Heart left ventricle (tissue), 16 donors: ENCODE results near the gene ABL2. TPM values are rescaled to one million over a fixed set of nuclear protein-coding genes. Genes with fewer than 3 reads are reported as not detected.

Experiments used
- ATAC-seq, 4 donors: fragments of 200-7000 bp; cut with Tn5 transposase; one replicate each; pipeline ENCODE4 v1.9.1; 2020 to 2022; ENCODE audit warnings: moderate library complexity in 4 of 4, mild to moderate bottlenecking in 3 of 4, moderate number of reproducible peaks in 1 of 4
- DNase-seq, 5 donors: peaks; one replicate each; pipeline ENCODE4 v3.0.0-alpha.2; 2020
- H3K27ac ChIP-seq, 12 donors: fragments of 200-600 bp; sonication (generic) in 4 of 12; one replicate each; pipeline versions ENCODE4 v1.5.0 to v1.8.0; 2016 to 2022; ENCODE audit warnings: mild to moderate bottlenecking in 2 of 12
- H3K27me3 ChIP-seq, 9 donors: fragments of 200-600 bp; sonication (generic) in 2 of 9; one replicate each; pipeline versions ENCODE4 v1.5.1 to v1.8.0; 2016 to 2022; ENCODE audit warnings: mild to moderate bottlenecking in 3 of 9
- H3K36me3 ChIP-seq, 9 donors: fragments of 200-600 bp; sonication (generic) in 2 of 9; one replicate each; pipeline versions ENCODE4 v1.5.0 to v1.8.0; 2018 to 2022; ENCODE audit warnings: mild to moderate bottlenecking in 2 of 9
- H3K4me1 ChIP-seq, 12 donors: fragments of 200-600 bp; sonication (generic) in 4 of 12; one replicate each; pipeline versions ENCODE4 v1.5.0 to v1.8.0; 2016 to 2022; ENCODE audit warnings: mild to moderate bottlenecking in 3 of 12
- H3K4me3 ChIP-seq, 12 donors: fragments of 200-600 bp; sonication (generic) in 4 of 12; one replicate each; pipeline versions ENCODE4 v1.5.0 to v1.8.0; 2017 to 2022; ENCODE audit warnings: mild to moderate bottlenecking in 9 of 12, moderate library complexity in 4 of 12
- H3K9me3 ChIP-seq, 12 donors: fragments of 200-600 bp; sonication (generic) in 4 of 12; one replicate each; pipeline versions ENCODE4 v1.5.0 to v1.8.0; 2016 to 2022; ENCODE audit warnings: mild to moderate bottlenecking in 1 of 12
- POLR2A ChIP-seq, 2 donors: fragments of 450-650 bp; IDR thresholded peaks; one replicate each; pipeline ENCODE4 v1.6.1; 2017; ENCODE audit warnings: antibody characterized with exemption in 2 of 2, mild to moderate bottlenecking in 2 of 2, moderate library complexity in 2 of 2
- WGBS, 4 donors: extraction: QIAGEN DNeasy Blood & Tissue Kit in 2 of 4; methylation state at CpG; one replicate each; pipeline versions ENCODE4 v1.1.5 to v1.1.7; 2013 to 2018; 5-methylcytosine and 5-hydroxymethylcytosine counted together
- intact Hi-C, 10 donors: fragments of 100-400 bp; cut with DNase I; formaldehyde crosslinking; loops; one replicate each; pipeline versions ENCODE4 v1.11.1 to v1.14.2; 2022
- polyA plus RNA-seq, 2 donors: library from polyadenylated mRNA; stranded (reverse); fragments of 200-250 nt; gene quantifications; one replicate each; pipeline ENCODE4 v1.2.3, GENCODE V29; 2013
- total RNA-seq, 9 donors: library from RNA; depleted of rRNA in 2 of 9; stranded (reverse); fragments of >200 nt in 2 of 9; fragmentation: NEBNext Ultra II Directional in 3 of 9; extraction: Animal tissue kit (Norgen Biotek cat#: 25700) in 3 of 9; gene quantifications; one replicate each; pipeline versions ENCODE4 v1.1.0 to v1.2.4, GENCODE V29; 2016 to 2023
- TF ChIP-seq, protein P1 (sequence below), 12 donors: fragments of 200-600 bp; sonication (generic) in 4 of 12; IDR thresholded peaks; one replicate each; pipeline versions ENCODE4 v1.5.0 to v1.8.0; 2018 to 2022; ENCODE audit warnings: antibody characterized with exemption in 12 of 12, mild to moderate bottlenecking in 5 of 12
- donor health status: ischemic (EF 13 %, LVEDD 7.1; RV severe dilation, severe dysfunction).
- donor health status: healthy with polysubstance abuse.
- donor health status: DM: no; HTN: yes; CAD: no.
- donor health status: DM: no; HTN: no; CAD: no.
- donor health status: ischemic (EF 25% LVEDD 6.9; RV normal size, moderate dysfunction).
- donor health status: ischemic (EF 25% LVEDD 5.7; RV mildly dilated, moderate dysfunction).
- donor health status: healthy.
- donor health status: DM: yes; HTN: yes; CAD: no.
- donor health status: ischemic (EF 35%, LVEDD 5.7; RV mildly dilated, moderate dysfunction).
- donor health status: nonischemic (EF 11% LVEDD 7.7; RV severe dilation, severe dysfunction).
- donor health status: DM: yes; HTN: yes; CAD: no.
- donor health status: PGD.
- donor health status: ischemic (EF 29% LVEDD 5.4; RV normal size, mild dysfunction).
- donor health status: nonischemic (EF 23%, LVEDD 6.1; RV moderate dilation, normal function).

Gene ABL2
- total and polyA plus RNA-seq, 11 donors = 2.5 to 22.0 (median 10.2) TPM

DNA sequence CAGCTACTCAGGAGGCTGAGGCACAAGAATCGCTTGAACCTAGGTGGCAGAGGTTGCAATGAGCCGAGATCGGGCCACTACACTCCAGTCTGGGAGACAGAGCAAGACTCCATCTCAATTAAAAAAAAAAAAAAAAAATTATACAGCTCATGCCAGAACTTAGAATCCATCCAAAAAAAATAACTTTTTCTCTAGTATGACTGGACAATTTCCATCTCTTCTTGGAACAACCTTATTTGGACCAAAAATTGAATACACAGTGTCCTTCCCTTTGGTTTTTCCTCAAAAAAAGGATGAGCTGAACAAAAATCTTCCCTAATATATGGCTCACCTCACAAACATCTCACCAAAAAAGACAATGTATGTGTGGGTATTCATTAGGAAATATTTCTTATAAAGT lies 73.9 kb downstream of the ABL2 start:
- Histone ChIP-seq H3K27ac (no peak overlapping the region), H3K9me3 (no peaks in the 10 kb centered on the region), H3K36me3 (no peaks in the 10 kb centered on the region), H3K4me3 (no peak overlapping the region), H3K27me3 (no peaks in the 10 kb centered on the region), H3K4me1 (peaks cover 0 to 22% (median 7%) of the 10 kb centered on the region in 12 donors)
- ATAC-seq = peak in 3 of 4 donors; percentile 34 to 69 (median 41)
- intact Hi-C loops = no loop called here
- DNase-seq = no peak
- TF ChIP-seq POLR2A (IDR thresholded peaks at IDR 0.05) = no peak
- TF ChIP-seq, protein P1, sequence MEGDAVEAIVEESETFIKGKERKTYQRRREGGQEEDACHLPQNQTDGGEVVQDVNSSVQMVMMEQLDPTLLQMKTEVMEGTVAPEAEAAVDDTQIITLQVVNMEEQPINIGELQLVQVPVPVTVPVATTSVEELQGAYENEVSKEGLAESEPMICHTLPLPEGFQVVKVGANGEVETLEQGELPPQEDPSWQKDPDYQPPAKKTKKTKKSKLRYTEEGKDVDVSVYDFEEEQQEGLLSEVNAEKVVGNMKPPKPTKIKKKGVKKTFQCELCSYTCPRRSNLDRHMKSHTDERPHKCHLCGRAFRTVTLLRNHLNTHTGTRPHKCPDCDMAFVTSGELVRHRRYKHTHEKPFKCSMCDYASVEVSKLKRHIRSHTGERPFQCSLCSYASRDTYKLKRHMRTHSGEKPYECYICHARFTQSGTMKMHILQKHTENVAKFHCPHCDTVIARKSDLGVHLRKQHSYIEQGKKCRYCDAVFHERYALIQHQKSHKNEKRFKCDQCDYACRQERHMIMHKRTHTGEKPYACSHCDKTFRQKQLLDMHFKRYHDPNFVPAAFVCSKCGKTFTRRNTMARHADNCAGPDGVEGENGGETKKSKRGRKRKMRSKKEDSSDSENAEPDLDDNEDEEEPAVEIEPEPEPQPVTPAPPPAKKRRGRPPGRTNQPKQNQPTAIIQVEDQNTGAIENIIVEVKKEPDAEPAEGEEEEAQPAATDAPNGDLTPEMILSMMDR (IDR thresholded peaks at IDR 0.05) = no peak
- 83 to 90% (median 89%) methylated on average over 3 of the region's 3 CpGs for WGBS, 4 donors

DNA sequence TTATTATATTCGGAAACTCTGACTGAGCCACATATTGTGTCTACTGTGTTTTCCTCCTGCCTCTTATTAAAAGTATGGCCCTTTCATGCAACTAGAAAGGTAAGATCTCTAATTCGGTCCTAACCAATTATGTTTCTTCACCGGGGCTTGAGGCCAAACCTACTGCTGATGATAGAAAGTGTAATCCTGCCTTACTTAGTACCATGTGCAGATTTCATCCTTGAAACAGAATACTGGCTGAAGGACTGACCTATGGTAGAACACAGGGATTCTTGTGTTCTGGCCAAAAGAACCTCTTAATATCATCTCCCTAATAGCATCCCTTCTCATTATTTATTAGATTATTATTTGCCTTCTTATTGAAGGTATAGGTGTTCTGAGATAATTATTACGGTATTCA lies 75.0 kb downstream of the ABL2 start:
- WGBS, 4 donors = 94 to 97% (median 96%) methylated on average over 4 of the region's 4 CpGs
- peaks cover 0 to 22% (median 7%) of the 10 kb centered on the region in 12 donors for H3K4me1 ChIP-seq
- no peak for ATAC-seq
- DNase-seq = no peak
- no peak overlapping the region for H3K27ac ChIP-seq
- H3K36me3 ChIP-seq = no peaks in the 10 kb centered on the region
- peaks cover 0 to 6% (median 0%) of the 10 kb centered on the region in 12 donors for H3K9me3 ChIP-seq
- no peaks in the 10 kb centered on the region for H3K27me3 ChIP-seq
- TF ChIP-seq, protein P1 (IDR thresholded peaks at IDR 0.05) = no peak
- TF ChIP-seq POLR2A (IDR thresholded peaks at IDR 0.05) = no peak
- intact Hi-C loops = no loop called here
- no peak overlapping the region for H3K4me3 ChIP-seq

GRCh38 chr1:179153217-179153616 lies 76.3 kb downstream of the ABL2 start:
- H3K27ac ChIP-seq = peak overlapping the region in 5 of 12 donors; percentile 1 to 44 (median 22)
- intact Hi-C loops = no loop called here
- ATAC-seq = peak in 3 of 4 donors; percentile 54 to 89 (median 58)

DNA sequence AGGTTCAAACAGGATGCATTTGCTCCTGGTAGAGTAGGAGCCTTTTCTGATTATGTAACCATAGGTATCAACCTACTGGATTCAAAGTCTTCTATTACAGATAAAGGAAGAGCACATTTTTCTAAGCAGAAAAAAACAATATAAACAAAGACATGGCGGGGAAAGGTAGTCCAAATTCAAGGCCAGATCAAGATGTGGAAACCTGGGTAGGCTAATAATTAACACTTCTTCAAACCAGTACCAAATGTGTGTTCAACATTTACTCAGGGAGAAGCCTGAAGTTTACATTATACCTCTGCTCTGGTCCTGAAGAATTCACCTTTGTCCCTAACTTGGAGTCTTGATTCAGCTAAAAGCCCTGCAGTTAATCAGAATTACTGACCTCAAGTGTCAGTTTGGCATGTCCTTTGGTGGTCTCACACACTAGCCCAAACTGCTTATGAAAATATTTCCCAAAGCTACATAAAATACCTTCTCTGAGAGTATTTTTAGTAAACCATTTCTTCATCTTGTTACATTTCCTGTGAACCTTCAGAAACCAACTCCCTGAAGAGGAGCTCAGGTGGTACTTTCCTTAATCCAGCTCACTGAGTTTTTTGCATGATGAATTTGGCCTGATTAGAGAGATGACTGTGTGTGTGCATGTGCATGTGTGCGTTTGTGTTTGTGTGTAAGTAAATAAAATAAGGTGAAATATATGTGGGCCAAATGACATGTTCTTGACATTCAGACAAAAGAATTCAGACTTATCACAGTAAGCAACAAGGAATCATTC lies 77.4 kb downstream of the ABL2 start:
- ATAC-seq = no peak
- intact Hi-C loops = no loop called here
- 85 to 92% (median 89%) methylated on average over 2 of the region's 2 CpGs for WGBS, 4 donors
- no peak for TF ChIP-seq POLR2A (IDR thresholded peaks at IDR 0.05)
- TF ChIP-seq, protein P1 (IDR thresholded peaks at IDR 0.05) = no peak
- H3K4me1 ChIP-seq = peaks cover 0 to 22% (median 7%) of the 10 kb centered on the region in 12 donors
- peaks cover 0 to 9% (median 0%) of the 10 kb centered on the region in 12 donors for H3K9me3 ChIP-seq
- H3K36me3 ChIP-seq = peaks cover 0 to 12% (median 0%) of the 10 kb centered on the region in 9 donors
- H3K27me3 ChIP-seq = no peaks in the 10 kb centered on the region
- no peak for DNase-seq
- H3K4me3 ChIP-seq = no peak overlapping the region
- peak overlapping the region in 3 of 12 donors; percentile 11 to 33 (median 22) for H3K27ac ChIP-seq

More at GRCh38 chr1:179153217-179153616, 76.3 kb downstream of the ABL2 start:
- Histone ChIP-seq H3K36me3 (peaks cover 0 to 2% (median 0%) of the 10 kb centered on the region in 9 donors), H3K4me3 (no peak overlapping the region), H3K9me3 (peaks cover 0 to 9% (median 0%) of the 10 kb centered on the region in 12 donors), H3K27me3 (no peaks in the 10 kb centered on the region), H3K4me1 (peaks cover 0 to 22% (median 7%) of the 10 kb centered on the region in 12 donors)
- no peak for DNase-seq
- WGBS, 4 donors = 44 to 63% (median 51%) methylated on average over 6 of the region's 6 CpGs
- TF ChIP-seq, protein P1 (IDR thresholded peaks at IDR 0.05) = no peak
- TF ChIP-seq POLR2A (IDR thresholded peaks at IDR 0.05) = no peak
